ENCODE results near the gene VKORC1L1.
"Not testable (repeated sequence)": the region's sequence is repeated elsewhere in the genome, so short reads cannot be mapped to it uniquely, and the experiment has no call there.

The VKORC1L1 gene

GRCh38 chr7:65885533-65885932, 12.7 kb downstream of the VKORC1L1 start:
- DNase-seq (ENCODE audit: low spot score): not testable (repeated sequence)

GRCh38 chr7:65888434-65889156, 15.7 kb downstream of the VKORC1L1 start:
- DNase-seq (ENCODE audit: low spot score): not testable (repeated sequence)

DNA sequence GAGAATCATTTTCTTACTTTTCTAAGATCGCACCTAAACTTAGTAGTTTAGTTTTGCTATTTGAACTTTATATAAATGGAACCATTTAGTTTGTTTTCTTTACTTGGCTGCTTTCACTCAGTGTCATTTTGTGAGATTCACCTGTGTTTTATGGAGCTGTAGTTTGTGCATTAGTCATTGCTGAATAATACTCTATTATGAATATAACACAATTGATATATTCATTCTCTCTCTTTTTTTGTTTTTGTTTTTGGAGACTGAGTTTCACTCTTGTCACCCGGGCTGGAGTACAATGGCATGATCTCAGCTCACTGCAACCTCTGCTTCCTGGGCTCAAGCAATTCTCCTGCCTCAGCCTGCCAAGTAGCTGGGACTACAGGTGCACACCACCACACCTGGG, 16.8 kb downstream of the VKORC1L1 start:
- not testable (repeated sequence) for DNase-seq (ENCODE audit: low spot score)

- DNase-seq (ENCODE audit: low spot score): no peak
Measured at GRCh38 chr7:65892161-65892560, 19.3 kb downstream of the VKORC1L1 start.

DNA sequence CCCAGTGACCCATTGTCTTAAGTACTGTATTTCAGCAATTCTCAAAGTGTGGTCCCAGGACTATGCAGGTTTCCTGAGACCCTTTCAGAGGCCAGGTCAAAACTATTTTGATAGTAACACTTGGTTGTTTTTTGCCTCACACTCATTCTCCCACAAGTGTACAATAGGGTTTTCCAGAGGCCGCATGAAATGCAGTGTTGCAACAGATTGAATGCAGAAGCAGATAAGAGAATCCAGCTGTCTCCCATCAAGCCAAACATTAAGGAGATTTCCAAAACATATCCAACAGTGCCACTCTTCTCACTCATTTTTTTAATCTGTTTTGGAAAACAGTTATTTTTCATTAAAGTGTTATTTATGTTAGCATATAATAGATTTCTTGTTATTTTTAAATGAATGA, 20.0 kb downstream of the VKORC1L1 start:
- DNase-seq (ENCODE audit: low spot score): no peak

DNA sequence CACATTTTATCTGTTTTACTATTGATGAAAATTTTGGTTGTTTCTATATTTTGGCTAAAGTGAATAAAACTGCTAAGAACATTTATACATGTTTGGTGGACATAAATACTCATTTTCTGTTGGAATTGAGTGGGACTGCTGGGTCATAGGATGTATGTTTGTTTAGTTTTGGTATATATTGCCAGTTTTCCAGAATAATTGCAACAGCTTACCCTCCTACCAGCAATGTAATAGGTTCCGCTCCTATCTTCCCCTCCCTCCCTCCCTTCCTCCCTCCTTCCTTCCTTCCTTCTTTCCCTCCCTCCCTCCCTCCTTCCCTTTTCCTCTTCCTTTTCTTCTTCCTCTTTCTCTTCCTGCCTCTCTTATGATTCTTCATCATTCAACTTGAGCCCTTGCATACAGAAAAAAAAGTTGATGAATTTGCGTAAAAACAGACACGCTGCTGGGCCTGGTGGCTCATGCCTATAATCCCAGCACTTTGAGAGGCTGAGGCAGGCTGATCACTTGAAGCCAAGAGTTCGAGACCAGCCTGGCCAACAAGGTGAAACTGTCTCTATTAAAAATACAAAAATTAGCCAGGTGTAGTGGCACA, 23.5 kb downstream of the VKORC1L1 start:
- DNase-seq (ENCODE audit: low spot score): no peak

DNA sequence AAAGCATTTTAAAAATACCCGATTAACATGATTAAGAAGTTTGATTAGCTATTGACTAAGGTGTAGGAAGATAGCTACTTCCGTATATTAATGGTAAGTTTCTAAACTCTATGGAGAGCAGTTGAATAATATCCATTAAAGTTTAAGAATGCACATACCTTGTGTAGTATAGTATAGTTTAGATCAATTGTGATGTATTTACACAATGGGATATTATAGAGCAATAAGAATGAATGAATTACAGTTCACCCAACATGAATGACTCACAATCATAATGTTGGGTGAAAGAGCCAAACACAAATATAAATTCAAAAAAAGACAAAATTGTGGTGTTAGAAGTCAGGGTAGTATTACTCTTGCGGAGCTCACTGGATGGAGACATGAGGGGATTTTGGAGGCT, 24.4 kb downstream of the VKORC1L1 start:
- DNase-seq (ENCODE audit: low spot score): not testable (repeated sequence)

GRCh38 chr7:65898677-65899447, 26.0 kb downstream of the VKORC1L1 start:
- DNase-seq (ENCODE audit: low spot score): not testable (repeated sequence)

- no peak for DNase-seq (ENCODE audit: low spot score)
Measured at GRCh38 chr7:65902306-65902705, 29.4 kb downstream of the VKORC1L1 start.

- DNase-seq (ENCODE audit: low spot score): no peak
Measured at GRCh38 chr7:65907501-65908198, 34.8 kb downstream of the VKORC1L1 start.

DNA sequence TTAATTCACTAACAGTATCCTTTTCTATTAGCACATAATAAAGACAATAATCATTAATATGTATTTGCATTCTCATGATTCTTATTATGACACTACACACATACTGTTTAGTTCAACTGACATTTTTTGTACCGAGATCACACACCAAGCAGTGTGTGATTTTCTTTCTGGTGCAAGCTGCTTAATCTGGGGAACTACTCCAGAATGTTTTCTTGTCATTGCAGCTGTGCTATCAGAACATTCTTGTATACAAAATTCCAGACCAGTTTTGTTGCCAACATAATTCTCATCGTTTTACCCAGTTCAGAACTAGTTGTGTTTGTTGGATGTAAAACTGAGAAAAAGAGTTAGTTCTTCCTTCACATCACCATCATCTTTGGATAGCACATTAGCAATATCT, 37.4 kb downstream of the VKORC1L1 start:
- DNase-seq (ENCODE audit: low spot score): no peak

DNA sequence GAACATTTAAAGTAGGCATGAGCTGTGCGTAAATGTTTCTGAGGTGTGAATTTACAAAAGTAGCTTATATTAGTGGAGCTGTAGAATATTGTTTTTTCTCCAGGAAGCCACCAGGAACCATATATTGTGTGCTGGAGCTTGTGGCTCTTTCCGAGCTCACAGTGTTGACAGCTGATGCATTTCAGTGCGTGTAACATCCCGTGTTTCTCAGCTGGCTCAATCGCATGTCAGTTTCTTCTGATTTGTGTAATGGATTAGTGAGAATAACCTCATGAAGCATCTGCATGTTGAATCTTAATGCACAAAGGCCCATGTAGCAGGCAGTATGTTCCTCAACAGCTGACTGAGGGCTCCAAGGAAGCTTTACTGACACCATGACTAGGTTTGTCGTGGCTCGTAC, 39.4 kb downstream of the VKORC1L1 start:
- no peak for DNase-seq (ENCODE audit: low spot score)

GRCh38 chr7:65915921-65916657, 43.2 kb downstream of the VKORC1L1 start:
- no peak for DNase-seq (ENCODE audit: low spot score)

DNA sequence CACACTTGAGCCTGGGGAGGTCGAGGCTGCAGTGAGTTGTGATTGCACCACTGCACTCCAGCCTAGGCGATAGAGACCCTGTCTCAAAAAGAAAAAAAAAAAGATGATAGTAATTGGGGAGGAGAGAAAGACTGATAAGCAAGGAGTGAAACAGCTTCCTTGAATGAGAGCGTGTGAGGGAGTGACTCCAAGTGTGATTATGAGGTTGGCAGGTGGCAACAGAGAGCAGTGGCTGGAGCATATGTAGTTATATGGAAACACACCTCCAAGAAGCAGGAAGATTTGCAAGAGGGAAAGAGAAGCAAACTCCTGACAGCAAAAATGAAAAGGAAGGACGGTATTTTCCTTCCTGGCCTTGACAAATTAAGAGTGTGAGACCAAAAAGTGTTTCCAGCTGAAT, 50.4 kb downstream of the VKORC1L1 start:
- no peak for DNase-seq (ENCODE audit: low spot score)

GRCh38 chr7:65924193-65924592, 51.3 kb downstream of the VKORC1L1 start:
- no peak for DNase-seq (ENCODE audit: low spot score)

- DNase-seq (ENCODE audit: low spot score): no peak
Measured at GRCh38 chr7:65925040-65925439, 52.2 kb downstream of the VKORC1L1 start.

- DNase-seq (ENCODE audit: low spot score): no peak
Measured at GRCh38 chr7:65926588-65926987, 53.7 kb downstream of the VKORC1L1 start.

- no peak for DNase-seq (ENCODE audit: low spot score)
Measured at GRCh38 chr7:65927489-65928448, 54.9 kb downstream of the VKORC1L1 start.

GRCh38 chr7:65931685-65932084, 58.8 kb downstream of the VKORC1L1 start:
- DNase-seq (ENCODE audit: low spot score): no peak

DNA sequence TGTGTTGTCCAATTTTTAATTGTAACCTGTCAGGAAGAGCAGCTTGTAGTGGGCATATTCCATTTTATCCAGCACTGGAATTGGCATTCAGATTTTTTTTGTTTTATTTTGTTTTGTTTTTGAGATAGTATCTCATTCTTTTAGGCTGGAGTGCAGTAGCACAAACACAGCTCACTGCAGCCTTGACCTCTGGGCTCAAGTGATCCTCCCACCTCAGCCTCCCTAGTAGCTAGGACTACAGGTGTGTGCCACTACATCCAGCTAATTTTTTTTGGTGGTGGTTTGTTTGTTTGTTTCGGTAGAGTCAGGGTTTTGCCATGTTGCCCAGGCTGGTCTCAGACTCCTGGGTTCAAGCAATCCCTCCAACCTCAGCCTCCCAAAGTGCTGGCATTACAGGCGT, 64.4 kb downstream of the VKORC1L1 start:
- no peak for DNase-seq (ENCODE audit: low spot score)
